Smooth muscle cell (in vitro differentiated cells): ENCODE data around the gene RAB3A. TPM values are rescaled to one million over a fixed set of nuclear protein-coding genes. Genes with fewer than 3 reads are reported as not detected.
A peak's percentile ranks its signal among the peaks of the same experiment; 100 is the strongest.

Experiments used
- DNase-seq: peaks from one replicate; lab custom pipeline; 2025; ENCODE audit not compliant: unreplicated experiment; lab: John Stamatoyannopoulos, UW
- H2AFZ ChIP-seq: fragments of 200-600 bp; sonication (generic); 2 replicates; pipeline ENCODE4 v1.6.0; 2016; ENCODE audit warnings: antibody characterized with exemption, low read depth, mild to moderate bottlenecking
- H3F3A ChIP-seq: fragments of 200-600 bp; sonication (generic); 2 replicates; pipeline ENCODE4 v1.6.0; 2017; ENCODE audit warnings: antibody characterized with exemption, low read depth
- H3K27ac ChIP-seq: fragments of 200-600 bp; sonication (generic); 2 replicates; pipeline ENCODE4 v1.5.1; 2016; ENCODE audit warnings: low read depth, mild to moderate bottlenecking
- H3K27me3 ChIP-seq: fragments of 200-600 bp; sonication (generic); 2 replicates; pipeline ENCODE4 v1.6.1; 2016; ENCODE audit warnings: low read depth, mild to moderate bottlenecking
- H3K36me3 ChIP-seq: fragments of 200-600 bp; sonication (generic); 2 replicates; pipeline ENCODE4 v1.5.1; 2016; ENCODE audit warnings: low read depth
- H3K4me1 ChIP-seq: fragments of 200-600 bp; sonication (generic); 2 replicates; pipeline ENCODE4 v1.5.1; 2016; ENCODE audit warnings: low read depth
- H3K4me2 ChIP-seq: fragments of 200-600 bp; sonication (generic); 2 replicates; pipeline ENCODE4 v1.6.0; 2016; ENCODE audit warnings: mild to moderate bottlenecking
- H3K4me3 ChIP-seq: fragments of 200-600 bp; sonication (generic); 2 replicates; pipeline ENCODE4 v1.5.1; 2016; ENCODE audit warnings: mild to moderate bottlenecking
- H3K79me2 ChIP-seq: fragments of 200-600 bp; sonication (generic); 2 replicates; pipeline ENCODE4 v1.6.0; 2016; ENCODE audit warnings: low read depth, mild to moderate bottlenecking
- H3K9ac ChIP-seq: fragments of 200-600 bp; sonication (generic); 2 replicates; pipeline ENCODE4 v1.6.0; 2016; ENCODE audit warnings: low read depth
- H3K9me3 ChIP-seq: fragments of 200-600 bp; sonication (generic); replicated peaks from 2 replicates; pipeline ENCODE4 v1.5.1; 2016; ENCODE audit warnings: low read depth
- H4K20me1 ChIP-seq: fragments of 200-600 bp; sonication (generic); 2 replicates; pipeline ENCODE4 v1.6.0; 2016; ENCODE audit warnings: low read depth
- WGBS: methylation state at CpG from one replicate; pipeline ENCODE4 v1.1.7; 2016; ENCODE audit warnings: low lambda C conversion rate; 5-methylcytosine and 5-hydroxymethylcytosine counted together
- polyA plus RNA-seq: library from polyadenylated mRNA; unstranded; fragments of >200 nt; fragmentation: Nextera tagmentation; extraction: Ambion mirVana; gene quantifications from 2 replicates; pipeline ENCODE4 v1.2.1, GENCODE V29; 2016
- total RNA-seq: library from RNA; depleted of rRNA; stranded (reverse); fragments of >200 nt; gene quantifications from 2 replicates; pipeline ENCODE4 v1.2.3, GENCODE V29; 2014
- TF ChIP-seq, protein P1 (sequence below): fragments of 200-600 bp; sonication (generic); IDR thresholded peaks from 2 replicates; pipeline ENCODE4 v1.5.1; 2017; ENCODE audit warnings: borderline replicate concordance, mild to moderate bottlenecking, antibody characterized with exemption; ENCODE audit not compliant: insufficient read depth, poor library complexity, severe bottlenecking

RAB3A gene
- total and polyA plus RNA-seq, 2 experiments from 2014 or later = 3.7 to 4.9 TPM

DNA sequence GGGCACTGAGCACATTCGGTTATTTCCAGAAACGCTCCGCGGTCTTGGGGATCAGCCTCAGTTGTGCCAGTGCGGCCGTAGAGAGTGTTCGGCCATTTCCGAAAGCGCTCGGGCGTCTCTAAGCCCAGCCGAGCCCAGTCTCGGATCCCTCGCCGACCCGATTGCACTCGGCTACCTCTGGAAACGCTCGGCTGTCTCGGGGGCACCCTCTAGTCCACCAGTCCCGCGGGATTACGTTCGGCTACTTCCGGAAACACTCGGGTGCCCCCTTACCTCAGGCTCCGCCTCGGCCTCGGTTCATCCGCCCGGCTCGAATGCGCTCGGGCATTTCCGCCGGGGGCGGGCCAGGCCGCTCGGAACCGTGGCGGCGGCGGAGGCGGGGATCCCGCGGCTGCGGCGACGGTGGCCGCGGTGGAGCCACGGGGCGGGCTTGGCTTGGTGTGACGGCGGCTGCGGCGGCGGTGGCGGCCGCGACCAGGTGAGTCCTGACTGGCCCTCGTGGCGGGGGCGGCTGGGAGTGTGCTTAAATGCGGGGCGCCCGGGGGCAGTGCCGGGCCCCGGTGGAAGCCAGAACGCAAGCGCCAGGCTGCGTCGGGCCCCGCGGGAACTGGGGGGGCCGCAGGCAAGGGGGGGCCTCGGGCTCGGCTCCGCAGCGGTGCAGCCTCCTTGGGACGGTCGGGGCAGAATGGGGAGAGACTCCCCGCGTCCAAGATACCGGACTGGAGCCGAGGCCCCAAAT is 50.9 kb downstream of the RAB3A start, which contains the start of gene PIK3R2:
Gene PIK3R2 (plus strand): TSS at position 347 of the 739 bp plus-strand sequence. CDS start 2,717 bp downstream, outside the sequence.
- peak; percentile 88 for DNase-seq
- H3K27ac ChIP-seq = peak within 1 kb of the TSS; percentile 94
- no peaks in the 10 kb centered on the region for H3K9me3 ChIP-seq
- no peaks in the 10 kb centered on the region for H3K36me3 ChIP-seq
- peak within 1 kb of the TSS; percentile 78 for H2AFZ ChIP-seq
- no peaks in the 10 kb centered on the region for H3K27me3 ChIP-seq
- peak within 1 kb of the TSS; percentile 99 for H3K4me2 ChIP-seq
- peak within 1 kb of the TSS; percentile 97 for H3K9ac ChIP-seq
- TF ChIP-seq, protein P1, sequence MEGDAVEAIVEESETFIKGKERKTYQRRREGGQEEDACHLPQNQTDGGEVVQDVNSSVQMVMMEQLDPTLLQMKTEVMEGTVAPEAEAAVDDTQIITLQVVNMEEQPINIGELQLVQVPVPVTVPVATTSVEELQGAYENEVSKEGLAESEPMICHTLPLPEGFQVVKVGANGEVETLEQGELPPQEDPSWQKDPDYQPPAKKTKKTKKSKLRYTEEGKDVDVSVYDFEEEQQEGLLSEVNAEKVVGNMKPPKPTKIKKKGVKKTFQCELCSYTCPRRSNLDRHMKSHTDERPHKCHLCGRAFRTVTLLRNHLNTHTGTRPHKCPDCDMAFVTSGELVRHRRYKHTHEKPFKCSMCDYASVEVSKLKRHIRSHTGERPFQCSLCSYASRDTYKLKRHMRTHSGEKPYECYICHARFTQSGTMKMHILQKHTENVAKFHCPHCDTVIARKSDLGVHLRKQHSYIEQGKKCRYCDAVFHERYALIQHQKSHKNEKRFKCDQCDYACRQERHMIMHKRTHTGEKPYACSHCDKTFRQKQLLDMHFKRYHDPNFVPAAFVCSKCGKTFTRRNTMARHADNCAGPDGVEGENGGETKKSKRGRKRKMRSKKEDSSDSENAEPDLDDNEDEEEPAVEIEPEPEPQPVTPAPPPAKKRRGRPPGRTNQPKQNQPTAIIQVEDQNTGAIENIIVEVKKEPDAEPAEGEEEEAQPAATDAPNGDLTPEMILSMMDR = no peak
- H4K20me1 ChIP-seq = peaks cover 31% of the 10 kb centered on the region
- H3K4me1 ChIP-seq = peaks cover 12% of the 10 kb centered on the region
- H3F3A ChIP-seq = peaks cover 5% of the 10 kb centered on the region
- H3K4me3 ChIP-seq = peak within 1 kb of the TSS; percentile 83
- under 1% methylated on average over 66 of the region's 86 CpGs for WGBS
- H3K79me2 ChIP-seq = peaks cover 24% of the 10 kb centered on the region

DNA sequence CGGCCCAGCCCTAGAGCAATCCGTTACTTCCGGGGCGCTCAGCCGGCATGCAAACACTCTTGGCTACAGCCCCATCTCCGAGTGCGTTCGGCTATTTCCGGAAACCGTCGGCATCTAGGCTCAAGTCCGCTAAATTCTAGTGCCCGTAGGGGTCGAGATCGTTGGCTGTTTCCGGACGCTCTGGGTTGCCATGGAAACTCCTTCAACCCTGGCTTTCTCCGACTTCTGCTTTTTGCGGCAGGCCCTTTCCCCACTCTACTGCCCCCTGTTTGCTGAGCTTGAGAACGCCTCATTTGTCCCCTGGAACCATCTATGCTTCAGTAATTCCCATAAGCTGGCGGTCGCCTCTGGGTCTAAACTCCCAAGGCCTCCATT is 51.4 kb downstream of the RAB3A start:
- Histone ChIP-seq H3K9me3 (no peaks in the 10 kb centered on the region), H3K4me2 (peak overlapping the region; percentile 99), H3K36me3 (no peaks in the 10 kb centered on the region), H2AFZ (peak overlapping the region; percentile 78), H3K4me3 (peak overlapping the region; percentile 83), H3K27me3 (no peaks in the 10 kb centered on the region), H4K20me1 (peaks cover 30% of the 10 kb centered on the region), H3K4me1 (peaks cover 9% of the 10 kb centered on the region), H3K27ac (peak overlapping the region; percentile 94), H3F3A (peaks cover 5% of the 10 kb centered on the region), H3K79me2 (peaks cover 24% of the 10 kb centered on the region), H3K9ac (peak overlapping the region; percentile 95)
- DNase-seq = no peak
- WGBS = 1% methylated on average over 22 of the region's 22 CpGs
- TF ChIP-seq, protein P1 = peak; percentile 55

GRCh38 chr19:18150776-18151624 is 52.8 kb downstream of the RAB3A start:
- no peak overlapping the region for H3K27ac ChIP-seq
- H3K9me3 ChIP-seq = no peaks in the 10 kb centered on the region
- no peak overlapping the region for H2AFZ ChIP-seq
- TF ChIP-seq, protein P1 = no peak
- peaks cover 5% of the 10 kb centered on the region for H3F3A ChIP-seq
- H3K4me2 ChIP-seq = no peak overlapping the region
- no peak overlapping the region for H3K9ac ChIP-seq
- H3K79me2 ChIP-seq = peaks cover 24% of the 10 kb centered on the region
- H3K4me1 ChIP-seq = peaks cover 9% of the 10 kb centered on the region
- no peak for DNase-seq
- WGBS = 91% methylated on average over 18 of the region's 18 CpGs
- no peaks in the 10 kb centered on the region for H3K27me3 ChIP-seq
- no peak overlapping the region for H3K4me3 ChIP-seq
- H3K36me3 ChIP-seq = no peaks in the 10 kb centered on the region
- H4K20me1 ChIP-seq = peaks cover 22% of the 10 kb centered on the region
